HG03432 (cell line): Measurements from ENCODE around the gene GPANK1.

Source experiments
- ATAC-seq: cut with Tn5 transposase; IDR thresholded peaks from one replicate; pipeline ENCODE4 v1.9.1; 2021; ENCODE audit warnings: mild to moderate bottlenecking, moderate library complexity; ENCODE audit not compliant: unreplicated experiment

Gene GPANK1

GRCh38 chr6:31621320-31621939 lies 43.4 kb downstream of the GPANK1 start:
- ATAC-seq = no peak

GRCh38 chr6:31620586-31621319 lies 44.0 kb downstream of the GPANK1 start, which contains the start of gene PRRC2A:
PRRC2A (plus strand) TSS chr6:31620715; CDS start chr6:31622790, 2,075 bp downstream.
- peak; percentile 57 for ATAC-seq

DNA sequence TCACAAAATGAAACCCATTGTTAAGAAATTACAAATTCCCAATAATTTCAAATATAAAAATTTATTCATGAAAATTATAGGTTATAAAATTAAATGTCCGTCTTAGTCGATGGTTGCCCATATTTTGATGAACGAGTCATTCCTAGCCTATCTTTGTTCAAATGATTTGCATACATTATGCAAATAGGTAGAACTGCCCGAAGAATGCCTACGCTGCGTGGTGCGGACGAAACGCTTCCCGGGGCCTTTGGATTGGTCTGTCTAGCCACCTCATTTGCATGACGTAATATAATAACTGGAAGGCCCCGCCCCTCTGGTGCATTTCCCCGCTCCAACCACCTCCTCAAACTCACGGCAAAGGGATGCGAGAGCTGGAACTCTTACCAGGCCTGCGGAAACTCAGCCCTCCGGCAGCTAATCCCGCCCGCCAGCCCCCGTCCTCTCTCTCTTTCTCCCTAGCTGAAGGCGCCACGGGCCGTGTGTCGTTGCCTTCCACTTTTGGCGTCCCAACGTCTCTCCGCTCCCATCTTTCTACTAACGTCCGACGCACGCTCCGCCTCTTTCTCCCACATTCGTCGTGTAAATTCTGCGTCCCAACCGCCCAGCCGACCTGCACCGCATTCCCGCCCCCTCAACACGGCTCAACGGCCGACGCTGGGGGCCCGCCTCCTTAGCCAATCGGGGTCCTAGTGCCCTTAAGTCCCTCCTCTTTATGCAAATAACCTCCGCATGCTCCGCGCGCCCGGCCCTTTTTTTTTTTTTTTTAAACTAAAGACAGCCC lies 44.8 kb downstream of the GPANK1 start:
- ATAC-seq = peak; percentile 81

DNA sequence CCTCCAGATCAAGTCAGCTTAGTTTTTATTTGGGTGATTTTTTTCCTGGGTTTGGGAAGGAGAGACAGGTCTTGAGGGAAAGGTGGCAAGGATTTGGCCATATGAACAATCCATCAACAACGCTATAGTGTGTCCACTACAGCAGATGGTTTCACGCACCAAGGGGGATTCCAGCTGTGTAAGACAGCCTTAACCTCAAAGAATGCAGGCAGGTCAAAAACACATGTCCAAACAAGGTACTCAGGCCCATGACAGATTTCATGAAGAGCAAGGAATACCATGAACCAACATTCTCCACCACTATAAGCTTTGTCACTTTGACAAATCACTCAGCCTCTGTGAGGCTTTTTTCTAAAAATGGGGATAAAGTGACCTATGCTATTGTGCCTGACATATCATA lies 47.8 kb downstream of the GPANK1 start:
- no peak for ATAC-seq

- ATAC-seq = no peak
These were observed 49.0 kb downstream of the GPANK1 start for GRCh38 chr6:31615748-31616147.

- ATAC-seq = no peak
These were observed 49.9 kb downstream of the GPANK1 start, which contains the start of gene AIF1 for GRCh38 chr6:31614684-31615578. AIF1 (plus strand) TSS chr6:31615234; CDS start chr6:31615330, 96 bp downstream.

DNA sequence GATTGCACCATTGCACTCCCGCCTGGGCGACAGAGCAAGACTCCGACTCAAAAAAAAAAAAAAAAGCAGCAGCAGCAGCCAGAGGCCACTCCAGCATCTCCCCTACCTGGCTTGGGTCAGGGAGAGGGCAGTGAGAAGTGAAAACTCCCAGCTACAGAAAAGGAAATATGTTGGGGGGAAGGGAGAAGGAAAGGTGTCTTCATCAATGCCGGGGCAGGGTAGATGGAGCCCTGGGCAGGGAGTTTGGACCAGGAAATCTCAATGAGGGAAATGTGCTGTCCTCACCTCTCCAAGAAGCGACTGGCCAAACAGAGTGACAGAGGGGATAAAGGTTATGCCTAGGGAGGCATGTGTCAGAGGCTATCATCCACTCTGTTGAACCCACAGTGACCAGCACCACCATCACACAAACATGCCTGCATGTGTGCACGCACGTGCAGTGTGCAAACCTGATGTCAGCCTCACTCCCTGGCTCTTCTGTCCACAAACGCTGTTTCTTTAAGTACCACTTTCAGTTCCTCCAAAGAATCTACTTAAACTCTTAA lies 50.6 kb downstream of the GPANK1 start:
- ATAC-seq = no peak
